Hepatocyte (in vitro differentiated cells): ENCODE results near the gene ZC4H2. TPM values are rescaled to one million over a fixed set of nuclear protein-coding genes. Genes with fewer than 3 reads are reported as not detected.

Experiments used
- DNase-seq: peaks from one replicate; pipeline ENCODE4 v3.0.0-alpha.2; 2016; ENCODE audit warnings: low spot score
- H2AFZ ChIP-seq: fragments of 200-600 bp; sonication (generic); 2 replicates; pipeline ENCODE4 v1.6.0; 2016; ENCODE audit warnings: antibody characterized with exemption, mild to moderate bottlenecking
- H3K27ac ChIP-seq: fragments of 200-600 bp; sonication (generic); 2 replicates; pipeline ENCODE4 v1.5.1; 2016; ENCODE audit warnings: mild to moderate bottlenecking
- H3K27me3 ChIP-seq: fragments of 200-600 bp; sonication (generic); 2 replicates; pipeline ENCODE4 v1.6.1; 2016
- H3K36me3 ChIP-seq: fragments of 200-600 bp; sonication (generic); replicated peaks from 2 replicates; pipeline ENCODE4 v1.5.1; 2016; ENCODE audit warnings: low read depth; ENCODE audit not compliant: insufficient read depth
- H3K4me1 ChIP-seq: fragments of 200-600 bp; sonication (generic); 2 replicates; pipeline ENCODE4 v1.5.1; 2016; ENCODE audit warnings: mild to moderate bottlenecking, moderate library complexity; ENCODE audit not compliant: insufficient read depth
- H3K4me2 ChIP-seq: fragments of 200-600 bp; sonication (generic); 2 replicates; pipeline ENCODE4 v1.6.0; 2016
- H3K4me3 ChIP-seq: fragments of 200-600 bp; sonication (generic); 2 replicates; pipeline ENCODE4 v1.5.1; 2016; ENCODE audit warnings: mild to moderate bottlenecking
- H3K79me2 ChIP-seq: fragments of 200-600 bp; sonication (generic); 2 replicates; pipeline ENCODE4 v1.6.0; 2017; ENCODE audit warnings: mild to moderate bottlenecking
- H3K9me2 ChIP-seq: fragments of 200-600 bp; sonication (generic); replicated peaks from 2 replicates; pipeline ENCODE4 v1.6.0; 2017; ENCODE audit warnings: mild to moderate bottlenecking; ENCODE audit not compliant: insufficient read depth
- H3K9me3 ChIP-seq: fragments of 200-600 bp; sonication (generic); 2 replicates; pipeline ENCODE4 v1.5.1; 2016; ENCODE audit warnings: low read depth, mild to moderate bottlenecking
- H4K20me1 ChIP-seq: fragments of 200-600 bp; sonication (generic); 2 replicates; pipeline ENCODE4 v1.6.0; 2016; ENCODE audit warnings: mild to moderate bottlenecking; ENCODE audit not compliant: insufficient read depth, poor library complexity, severe bottlenecking
- CTCF ChIP-seq: fragments of 200-600 bp; sonication (generic); IDR thresholded peaks from 2 replicates; pipeline ENCODE4 v1.5.1; 2016; ENCODE audit warnings: antibody characterized with exemption, mild to moderate bottlenecking; ENCODE audit not compliant: poor library complexity
- EZH2 ChIP-seq: fragments of 200-600 bp; sonication (generic); IDR thresholded peaks from 2 replicates; pipeline ENCODE4 v1.6.1; 2016; ENCODE audit warnings: antibody characterized with exemption, mild to moderate bottlenecking, borderline replicate concordance
- EZH2phosphoT487 ChIP-seq: fragments of 200-600 bp; sonication (generic); IDR thresholded peaks from one replicate; pipeline ENCODE4 v1.6.1; 2018; ENCODE audit warnings: antibody characterized with exemption, mild to moderate bottlenecking, low read depth, moderate library complexity; ENCODE audit not compliant: unreplicated experiment, severe bottlenecking
- polyA plus RNA-seq: library from polyadenylated mRNA; unstranded; fragments of >200 nt; fragmentation: Nextera tagmentation; extraction: Ambion mirVana; gene quantifications from 2 replicates; pipeline ENCODE4 v1.2.1, GENCODE V29; 2016
- total RNA-seq: library from RNA; depleted of rRNA; stranded (reverse); fragments of >200 nt; gene quantifications from 2 replicates; pipeline ENCODE4 v1.2.3, GENCODE V29; 2014

ZC4H2 gene
- total and polyA plus RNA-seq, 2 experiments from 2014 or later, result 10.4 TPM

GRCh38 chrX:64867217-64867616, 109.0 kb downstream of the ZC4H2 start:
- TF ChIP-seq EZH2phosphoT487 (no peak), CTCF (no peak), EZH2 (no peak)
- Histone ChIP-seq H3K36me3 (no peaks in the 10 kb centered on the region), H2AFZ (no peak overlapping the region), H3K4me3 (no peak overlapping the region), H4K20me1 (no peaks in the 10 kb centered on the region), H3K27ac (no peak overlapping the region), H3K4me2 (no peak overlapping the region), H3K4me1 (no peaks in the 10 kb centered on the region), H3K79me2 (no peaks in the 10 kb centered on the region), H3K9me2 (no peaks in the 10 kb centered on the region), H3K9me3 (peaks cover 6% of the 10 kb centered on the region), H3K27me3 (no peaks in the 10 kb centered on the region)
- no peak for DNase-seq

Other genes with a start within 250 kb of the ZC4H2 start
- gene ZC3H12B, start 58.4 kb upstream of the ZC4H2 start, total RNA-seq, result 2.2 TPM in 2 replicates
- gene ZC3H12B, start 58.4 kb upstream of the ZC4H2 start, polyA plus RNA-seq, result 1.1 and 2.5 TPM in 2 replicates